Activated CD4-positive, alpha-beta T cell treated with anti-CD3 and anti-CD28 coated beads, Interleukin-2, amount 50 U/mL, for 16 hours (primary cell): ENCODE measurements around the gene FHOD3.
"Not testable (repeated sequence)": the region's sequence is repeated elsewhere in the genome, so short reads cannot be mapped to it uniquely, and the experiment has no call there.

Experiments used
- DNase-seq: peaks from one replicate; pipeline ENCODE4 v3.0.0-alpha.2; 2020

FHOD3 gene

DNA sequence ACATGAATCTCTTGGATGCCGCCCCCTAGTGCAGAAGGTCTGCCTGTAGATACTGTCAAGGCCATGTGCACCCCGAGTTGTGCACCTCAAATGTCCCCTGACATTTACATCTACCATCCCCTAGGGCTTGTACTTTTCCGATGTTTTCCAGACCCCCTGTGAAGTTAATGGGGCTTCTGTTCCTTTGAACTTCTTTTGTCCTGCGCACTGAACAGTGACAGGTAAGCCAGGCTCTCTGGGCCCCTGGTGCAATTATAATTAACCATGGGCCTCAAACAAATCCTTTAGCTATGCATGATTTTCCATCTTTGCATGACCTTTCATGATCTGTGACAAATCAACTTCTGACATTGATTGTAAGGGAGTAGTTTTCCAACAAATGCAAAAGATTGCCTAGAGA is 158.4 kb downstream of the FHOD3 start:
- no peak for DNase-seq

DNA sequence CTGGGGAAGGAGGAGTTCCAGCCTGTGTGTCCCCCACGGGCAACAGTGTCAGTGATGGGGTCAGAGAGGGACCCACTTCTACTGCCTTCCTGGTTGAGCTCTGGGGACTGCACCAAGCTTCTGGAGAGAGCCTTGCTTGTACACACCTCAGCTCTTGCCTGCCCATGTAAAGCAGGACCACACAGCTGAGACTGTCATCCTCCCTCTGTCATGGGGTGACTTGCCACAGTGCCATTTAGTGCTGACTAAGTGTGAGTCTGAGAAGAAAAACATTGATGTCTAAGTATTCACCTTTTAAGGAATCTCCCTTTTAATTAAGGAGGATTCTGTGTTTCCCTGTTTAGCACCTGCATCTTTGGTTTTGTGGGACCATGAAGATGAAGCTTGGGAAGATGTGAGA is 159.1 kb downstream of the FHOD3 start:
- no peak for DNase-seq

DNA sequence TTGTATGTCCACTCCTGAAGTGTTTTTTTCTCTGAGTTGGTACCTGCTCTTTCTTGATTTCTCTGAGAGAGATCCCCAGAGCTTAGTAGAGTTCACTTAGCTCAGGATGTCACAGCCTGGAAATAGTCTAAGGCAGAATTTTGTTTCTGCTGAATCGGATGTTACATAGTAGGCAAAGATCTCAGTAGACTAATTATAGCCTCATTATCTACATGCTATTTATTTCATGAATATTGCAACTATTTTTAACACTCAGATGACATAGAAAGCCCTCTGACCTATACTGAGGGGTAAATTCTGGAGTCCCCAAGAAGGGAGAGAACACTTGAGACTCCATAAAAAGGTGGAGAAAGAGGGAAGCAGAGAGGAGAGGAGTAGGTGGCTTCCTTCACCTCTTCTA is 160.2 kb downstream of the FHOD3 start:
- no peak for DNase-seq

DNA sequence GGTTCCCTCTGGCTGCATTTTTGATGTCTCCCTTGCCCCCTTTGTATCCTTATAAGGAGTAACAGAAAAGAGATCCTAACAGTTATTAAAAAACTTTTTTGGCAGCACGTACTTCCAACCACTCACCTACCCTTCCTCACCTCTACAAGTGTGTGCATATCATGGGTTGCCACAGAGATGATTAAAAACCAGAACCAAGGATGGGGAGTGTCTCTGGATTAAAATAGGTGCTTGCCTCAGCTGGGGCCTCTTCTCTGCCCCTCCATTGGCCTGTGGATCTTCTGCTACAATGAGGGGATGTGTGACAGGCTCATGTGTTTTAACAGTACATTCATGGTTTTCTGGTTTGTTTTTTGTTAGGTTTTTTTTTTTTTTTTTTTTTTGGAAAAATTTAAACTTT is 160.8 kb downstream of the FHOD3 start:
- no peak for DNase-seq

DNA sequence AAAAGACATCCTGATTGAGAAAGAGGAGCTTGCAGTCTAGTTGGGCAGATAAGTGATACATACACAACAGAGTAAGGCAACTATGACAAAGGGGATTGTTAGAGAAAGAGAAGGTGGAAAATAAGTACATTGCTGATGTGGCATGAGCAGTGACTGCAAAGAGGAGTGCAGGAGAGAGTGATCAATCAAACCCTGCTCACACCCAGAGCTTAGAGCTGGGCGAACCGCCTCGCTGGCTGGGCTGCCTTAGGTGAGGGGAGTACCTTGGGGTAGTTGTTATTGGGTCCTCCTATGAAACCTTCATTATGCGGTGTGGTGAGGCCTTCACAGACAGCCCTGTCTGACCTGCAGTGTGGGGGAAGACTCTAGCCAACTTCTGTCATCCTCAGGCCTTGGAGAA is 161.7 kb downstream of the FHOD3 start:
- no peak for DNase-seq

DNA sequence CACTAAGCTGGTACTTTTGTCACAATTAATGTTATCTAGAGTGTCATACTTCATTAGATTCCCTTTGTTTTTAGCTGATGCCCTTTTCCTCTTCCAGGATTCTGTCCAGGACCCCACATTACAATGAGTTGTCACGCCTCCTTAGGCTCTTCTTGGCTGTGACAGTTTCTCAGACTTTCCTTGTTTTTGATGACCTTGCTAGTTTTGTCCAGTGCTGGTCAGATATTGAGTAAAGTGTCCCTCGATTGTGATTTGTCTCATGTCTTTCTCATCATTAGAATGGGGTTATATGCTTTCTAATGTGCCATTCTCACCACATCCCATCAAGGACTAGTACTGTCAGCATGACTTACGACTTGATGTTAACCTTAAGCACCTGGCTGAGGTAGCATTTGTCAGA is 162.3 kb downstream of the FHOD3 start:
- no peak for DNase-seq

DNA sequence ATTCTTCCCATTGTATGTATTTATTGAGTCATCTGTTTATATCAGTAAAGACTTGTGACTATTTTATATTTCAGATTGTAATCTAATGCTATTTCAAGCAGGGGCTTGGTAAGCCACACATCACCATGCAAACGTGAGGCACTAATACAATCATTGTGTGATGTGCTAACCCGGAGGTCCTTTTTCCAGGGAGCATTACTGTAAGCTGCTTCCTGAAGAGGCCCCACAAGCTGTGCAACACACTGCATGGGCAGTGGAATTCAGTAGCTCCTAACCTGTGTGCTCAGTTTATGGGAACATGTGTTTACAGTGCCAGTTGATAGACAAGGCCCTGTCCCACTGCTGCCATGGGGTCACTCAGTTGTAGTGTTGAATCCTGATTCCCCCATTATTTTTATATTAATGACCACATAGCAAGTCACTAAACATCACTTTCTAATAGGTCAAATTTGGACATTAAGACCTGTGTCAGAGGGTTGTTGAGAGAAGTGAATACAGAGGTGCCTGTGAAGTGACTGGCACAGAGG is 162.9 kb downstream of the FHOD3 start:
- DNase-seq, result no peak

DNA sequence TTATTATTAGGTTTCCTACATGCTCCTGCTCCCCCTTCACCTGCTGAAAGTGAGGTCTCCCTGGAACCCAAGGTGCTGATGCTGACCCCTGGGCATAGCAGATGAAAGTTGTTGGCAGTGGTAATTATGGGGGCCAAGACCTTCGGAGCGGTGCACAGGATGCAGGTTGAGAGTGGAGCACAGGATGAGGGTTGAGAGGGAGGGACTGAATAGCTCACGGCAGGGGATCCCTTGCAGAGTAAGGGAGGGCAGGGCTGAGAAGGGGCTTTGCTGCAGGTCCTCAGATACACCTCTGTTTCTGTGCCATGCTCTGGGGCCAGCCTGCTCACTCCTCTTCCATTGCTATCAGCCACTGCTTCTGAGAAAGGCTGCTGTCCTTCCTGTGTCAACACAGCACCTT is 163.3 kb downstream of the FHOD3 start:
- DNase-seq, result no peak

DNA sequence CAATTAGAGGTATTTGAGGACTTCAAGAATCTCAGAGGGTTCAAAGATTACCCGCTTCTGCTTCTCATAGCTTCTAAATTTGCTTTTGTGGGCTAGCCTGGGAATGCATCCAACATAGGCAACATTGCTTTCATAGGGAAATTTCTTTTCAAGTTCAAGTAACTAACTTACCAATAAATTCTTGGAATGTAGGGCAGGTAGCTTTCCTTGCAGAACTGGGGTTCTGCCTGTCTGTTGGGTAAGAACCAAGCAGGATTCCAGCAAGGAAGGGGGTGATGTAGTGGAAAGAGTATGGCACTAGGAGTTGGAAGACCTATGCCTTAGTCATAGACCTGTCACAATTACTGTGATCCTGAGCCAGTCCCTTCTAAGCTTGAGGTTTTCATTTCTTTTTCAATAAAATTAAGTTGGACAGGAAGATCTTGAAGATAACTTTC is 164.1 kb downstream of the FHOD3 start:
- no peak for DNase-seq

DNA sequence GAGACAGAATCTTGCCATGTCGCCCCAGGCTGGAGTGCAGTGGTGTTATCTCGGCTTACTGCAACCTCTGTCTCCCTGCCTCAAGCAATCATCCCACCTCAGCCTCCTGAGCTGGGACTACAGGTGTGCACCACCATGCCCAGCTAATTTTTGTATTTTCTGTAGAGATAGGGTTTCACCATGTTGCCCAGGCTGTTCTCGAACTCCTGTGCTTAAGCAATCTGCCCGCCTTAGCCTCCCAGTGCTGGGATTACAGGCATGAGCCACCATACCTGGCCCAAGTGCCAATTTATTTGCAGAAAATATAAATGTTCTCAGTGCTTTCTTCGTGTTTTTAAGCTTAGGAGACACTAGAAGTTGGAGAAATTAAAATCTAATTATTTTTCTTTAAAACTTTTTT is 166.0 kb downstream of the FHOD3 start:
- not testable (repeated sequence) for DNase-seq

DNA sequence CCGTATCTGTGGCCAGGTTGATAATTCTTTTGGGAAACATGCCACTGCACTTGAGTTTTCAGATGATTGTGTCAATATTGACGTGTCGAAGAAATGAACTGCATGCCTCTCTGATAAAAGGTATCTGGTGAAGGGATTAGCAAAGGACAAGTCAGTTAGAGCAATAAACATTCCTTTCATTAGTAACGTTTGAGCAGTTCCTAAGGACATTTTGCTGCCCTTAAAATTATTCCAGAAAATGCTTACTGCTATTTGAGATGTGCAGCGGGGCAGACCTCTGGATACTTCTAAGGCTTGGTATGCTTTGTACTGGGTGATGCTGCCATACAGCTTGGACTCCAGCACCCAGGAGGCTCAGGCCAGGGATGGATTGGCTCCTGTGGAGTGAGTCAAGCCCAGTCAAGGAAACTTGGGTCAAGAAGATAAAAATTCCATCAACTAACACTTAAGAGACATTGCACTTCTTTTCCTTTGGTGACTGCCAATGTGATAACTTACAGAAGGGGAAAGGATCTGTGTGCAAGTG is 166.7 kb downstream of the FHOD3 start:
- no peak for DNase-seq

DNA sequence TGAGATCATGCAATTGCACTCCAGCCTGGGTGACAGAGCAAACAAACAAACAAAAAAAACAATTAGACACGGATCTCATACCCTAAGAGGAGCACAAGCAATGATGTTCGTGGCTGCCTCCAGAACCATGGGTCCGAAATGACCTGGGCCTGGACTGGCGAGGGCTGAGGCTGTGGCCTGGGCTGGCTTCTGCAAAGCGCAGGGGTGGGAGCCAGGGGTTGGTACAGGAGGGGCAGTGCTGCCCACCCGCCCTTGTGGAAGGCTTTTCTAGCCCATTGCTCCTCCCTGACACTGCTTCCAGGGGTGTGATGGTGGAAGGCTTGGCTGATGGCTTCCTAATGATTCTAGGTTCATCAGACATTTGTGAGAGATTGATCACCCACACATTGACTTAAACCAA is 167.8 kb downstream of the FHOD3 start:
- DNase-seq, result no peak

DNA sequence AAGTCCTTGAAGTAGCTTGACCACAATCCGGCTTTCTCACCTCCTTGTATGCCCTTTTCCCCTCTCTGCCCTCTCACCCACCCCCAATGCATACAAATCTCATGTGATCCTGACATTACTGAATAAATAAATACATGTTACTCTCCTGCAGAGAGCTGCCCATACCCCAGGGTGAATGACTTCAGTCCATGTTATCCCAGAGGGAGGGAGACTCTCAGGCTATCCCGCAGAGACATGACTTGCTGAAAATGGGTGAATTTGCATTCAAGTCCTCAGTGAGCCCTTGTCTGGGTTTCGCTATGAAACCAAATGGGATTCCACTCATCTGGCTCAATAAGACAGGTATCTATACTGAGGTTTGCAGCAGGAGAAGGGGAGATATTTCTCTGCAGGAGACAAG is 168.5 kb downstream of the FHOD3 start:
- DNase-seq, result no peak

DNA sequence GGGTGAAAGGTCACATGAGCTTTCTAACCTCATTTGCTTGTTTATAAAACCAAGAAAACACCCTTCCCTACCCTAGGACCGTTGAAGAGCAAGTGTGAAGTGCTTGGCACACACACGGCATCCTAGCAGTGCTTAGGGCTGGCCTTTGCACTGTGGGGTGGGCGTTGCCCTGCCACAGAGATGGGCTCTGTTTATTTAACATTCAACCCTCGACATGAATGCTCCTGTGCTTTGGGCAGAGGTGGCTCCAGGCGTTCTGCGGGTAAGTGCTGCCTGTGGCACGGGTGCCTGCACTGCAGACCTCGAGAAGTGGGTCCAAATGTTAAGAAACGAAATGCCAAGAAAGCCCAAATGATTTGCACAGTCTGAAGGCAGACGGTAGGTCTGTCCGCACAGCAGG is 170.1 kb downstream of the FHOD3 start:
- no peak for DNase-seq

DNA sequence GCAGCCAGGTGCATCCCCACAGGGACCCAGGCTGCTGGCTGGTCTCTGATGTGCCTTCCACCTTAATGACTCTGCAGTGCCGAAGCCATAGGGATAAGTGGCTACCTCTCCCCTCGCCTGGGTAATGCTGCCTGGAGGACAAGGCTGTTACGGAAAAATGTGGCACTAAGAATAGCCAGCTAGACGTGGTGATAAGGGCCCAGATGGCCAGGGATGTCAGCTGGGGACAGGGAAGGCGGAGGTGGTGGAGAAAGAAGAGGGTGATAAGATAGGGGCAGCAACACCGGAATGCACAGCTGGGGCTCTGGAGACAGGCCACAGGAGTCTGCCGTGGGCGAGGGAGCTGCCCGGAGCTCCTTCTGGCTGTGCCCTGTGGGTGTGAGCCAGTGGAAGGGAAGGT is 170.6 kb downstream of the FHOD3 start:
- no peak for DNase-seq

DNA sequence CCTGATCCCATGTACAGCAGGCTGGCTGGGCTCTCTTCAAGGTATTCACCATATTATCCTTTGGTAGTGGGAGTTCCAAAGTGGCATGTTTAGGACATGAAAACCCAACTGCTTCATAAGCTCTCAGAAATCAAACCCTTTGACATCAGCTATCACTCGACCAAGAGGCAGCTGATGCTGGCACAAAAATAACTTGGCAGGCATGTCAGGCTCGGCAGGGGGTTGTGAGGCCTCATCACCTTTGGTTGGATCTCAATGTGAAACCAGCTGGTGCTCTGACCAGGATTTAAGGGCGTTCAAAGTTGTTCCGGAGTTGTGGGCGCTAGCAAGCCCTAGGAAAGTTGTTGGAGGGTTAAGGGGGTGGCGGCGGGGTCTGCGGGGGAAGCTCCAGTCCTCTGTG is 171.9 kb downstream of the FHOD3 start:
- no peak for DNase-seq

DNA sequence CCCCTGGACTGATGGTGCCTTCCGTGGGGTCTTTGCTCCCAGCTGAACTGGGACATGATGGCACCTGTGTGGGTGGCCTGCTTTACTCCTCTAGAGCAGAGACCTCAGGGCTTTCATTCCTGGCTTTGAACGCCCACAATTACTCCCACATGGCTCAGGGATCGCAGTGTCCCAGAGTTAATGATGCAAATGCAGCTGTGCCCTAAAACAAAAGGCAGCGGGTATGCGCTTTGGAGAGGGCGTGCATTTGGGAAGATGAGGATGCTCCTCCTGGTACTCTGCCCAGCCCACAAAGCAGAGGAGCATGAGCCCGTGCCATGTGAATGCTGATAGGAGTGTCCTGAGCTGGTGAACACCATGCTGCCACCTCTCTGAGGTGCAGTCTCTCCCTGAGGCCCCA is 173.4 kb downstream of the FHOD3 start:
- DNase-seq, result no peak

DNA sequence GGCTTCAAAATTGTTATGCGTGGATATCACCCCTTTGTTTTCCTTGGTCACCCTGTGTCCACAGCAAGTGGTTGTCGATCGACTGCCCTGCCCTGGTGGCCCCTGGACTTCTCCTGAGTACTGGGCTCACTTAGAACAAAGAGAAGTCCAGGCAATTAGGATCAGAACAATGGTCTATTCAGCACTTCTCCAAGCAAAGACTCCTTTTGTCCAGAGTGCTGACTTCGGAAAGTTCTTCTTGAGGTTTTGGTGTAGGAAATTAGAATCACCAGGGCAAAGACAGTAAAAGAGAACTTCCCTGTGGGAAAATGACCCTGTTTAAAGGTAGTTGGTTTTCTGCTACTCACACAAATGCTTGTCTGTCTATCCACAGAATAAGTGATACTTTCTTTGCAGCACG is 173.9 kb downstream of the FHOD3 start:
- no peak for DNase-seq

DNA sequence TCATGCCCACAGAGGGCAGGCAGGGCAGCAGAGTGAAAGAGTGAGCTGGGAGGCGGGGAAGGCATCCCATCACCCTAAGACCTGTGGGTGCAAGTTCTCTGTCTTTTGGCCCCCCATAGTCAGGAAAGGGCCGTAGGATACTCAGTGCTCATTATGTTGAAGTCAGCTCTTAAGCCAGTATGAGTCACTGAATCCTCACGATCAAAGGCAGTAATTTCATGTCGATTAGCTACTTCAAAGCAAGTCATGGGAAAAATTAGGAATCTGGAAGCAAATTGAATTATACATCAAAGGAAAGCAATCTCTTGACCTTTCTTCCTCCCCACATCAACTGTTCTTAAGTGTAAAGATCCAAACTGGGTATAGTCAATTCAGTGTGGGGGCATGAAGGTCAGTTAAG is 178.9 kb downstream of the FHOD3 start:
- no peak for DNase-seq

DNA sequence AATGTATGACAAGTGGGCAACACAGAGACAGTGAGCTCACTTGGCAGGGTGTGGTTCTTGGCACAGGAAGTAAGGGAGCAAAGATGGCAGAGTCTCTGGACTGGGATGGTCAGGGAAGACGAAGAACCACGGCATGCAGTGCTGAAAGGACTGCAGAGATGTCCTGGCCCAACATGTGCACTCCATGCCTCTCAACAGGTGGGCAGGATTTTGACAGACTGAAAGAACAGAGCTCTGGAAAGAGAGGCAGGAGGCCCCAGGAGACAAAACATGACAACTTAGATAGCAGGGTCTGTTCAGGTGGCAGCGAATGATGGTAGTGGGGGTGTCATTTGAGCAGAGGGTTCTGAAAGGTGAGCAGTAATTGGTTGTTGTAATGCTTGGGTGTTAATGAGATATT is 180.3 kb downstream of the FHOD3 start:
- no peak for DNase-seq

DNA sequence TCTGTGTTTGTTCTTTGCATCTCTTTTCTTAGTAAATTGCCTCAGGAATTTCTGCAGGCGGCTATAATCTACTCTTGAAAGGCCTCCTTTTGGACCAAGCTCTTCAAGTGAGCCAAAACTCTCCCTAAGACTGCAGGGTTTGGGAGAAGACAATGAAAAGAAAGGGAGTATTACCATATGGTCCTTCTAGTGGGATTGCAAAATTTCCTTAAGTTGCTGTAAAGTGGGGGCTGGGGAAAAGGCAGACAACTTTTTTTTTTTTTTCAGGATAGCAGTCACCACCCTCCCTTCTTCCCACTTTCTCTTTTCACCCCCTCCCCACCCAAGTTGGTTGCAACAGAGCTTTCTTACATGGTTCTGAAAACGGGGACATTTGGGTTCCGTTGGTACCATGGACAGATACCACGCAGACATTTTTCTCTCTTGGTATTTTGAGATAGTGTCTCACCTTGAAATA is 183.7 kb downstream of the FHOD3 start:
- DNase-seq, result no peak

DNA sequence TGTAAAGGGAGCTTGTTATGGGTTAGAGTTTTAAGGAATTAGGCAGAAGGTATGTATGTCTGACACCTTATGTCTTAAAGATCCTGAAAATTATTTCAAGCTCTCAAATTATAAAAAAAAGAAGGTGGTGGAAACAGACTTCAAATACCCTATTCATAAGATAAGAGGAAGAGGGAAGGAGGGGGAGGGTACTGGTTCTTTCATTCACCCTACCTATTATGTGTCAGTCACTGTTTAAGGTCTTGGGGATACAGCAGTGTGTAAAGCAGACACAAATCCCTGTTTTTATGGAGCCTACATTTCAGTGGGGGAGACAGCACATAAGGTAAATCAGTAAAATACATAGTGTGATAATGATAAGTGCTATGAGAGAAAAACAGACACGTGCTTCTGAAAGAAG is 184.4 kb downstream of the FHOD3 start:
- no peak for DNase-seq

DNA sequence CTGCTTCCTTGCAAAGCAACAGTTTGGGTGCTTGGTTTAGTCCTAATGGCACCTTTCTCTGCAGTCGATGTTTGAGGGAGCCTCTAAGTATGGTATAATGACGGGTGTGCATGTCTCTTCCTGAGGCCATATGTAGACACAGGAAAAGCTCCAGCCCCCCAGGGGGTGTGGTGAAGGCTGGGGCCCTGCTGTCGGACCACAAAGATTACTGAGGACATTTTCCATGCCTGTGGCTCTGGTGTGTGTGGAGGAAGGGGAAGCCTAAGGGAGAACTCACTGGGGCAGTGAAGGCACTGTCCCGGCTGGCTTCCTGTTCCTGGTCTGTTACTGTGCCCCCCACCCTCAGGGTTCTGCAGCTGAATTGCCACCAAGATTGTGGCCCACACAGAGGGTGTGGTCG is 187.1 kb downstream of the FHOD3 start:
- DNase-seq, result no peak

DNA sequence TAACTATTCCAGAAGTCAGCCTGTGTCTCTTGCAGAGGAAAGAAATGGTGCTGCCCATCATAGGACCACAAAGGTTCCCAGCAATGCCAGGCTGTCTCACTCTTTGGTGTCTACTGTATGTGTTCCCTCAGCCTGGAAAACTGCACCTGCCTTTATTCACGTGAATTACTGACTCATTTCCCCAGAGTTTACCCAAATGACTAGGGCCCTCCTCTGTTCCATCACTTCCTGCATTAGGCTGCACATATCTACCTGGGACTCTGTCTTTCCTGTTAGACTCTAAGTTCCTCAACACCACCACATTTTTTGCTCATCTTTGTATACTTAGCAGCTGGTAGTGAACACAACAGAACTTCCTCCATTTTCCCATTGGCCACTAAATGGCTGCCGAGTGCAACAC is 188.3 kb downstream of the FHOD3 start:
- DNase-seq, result no peak

DNA sequence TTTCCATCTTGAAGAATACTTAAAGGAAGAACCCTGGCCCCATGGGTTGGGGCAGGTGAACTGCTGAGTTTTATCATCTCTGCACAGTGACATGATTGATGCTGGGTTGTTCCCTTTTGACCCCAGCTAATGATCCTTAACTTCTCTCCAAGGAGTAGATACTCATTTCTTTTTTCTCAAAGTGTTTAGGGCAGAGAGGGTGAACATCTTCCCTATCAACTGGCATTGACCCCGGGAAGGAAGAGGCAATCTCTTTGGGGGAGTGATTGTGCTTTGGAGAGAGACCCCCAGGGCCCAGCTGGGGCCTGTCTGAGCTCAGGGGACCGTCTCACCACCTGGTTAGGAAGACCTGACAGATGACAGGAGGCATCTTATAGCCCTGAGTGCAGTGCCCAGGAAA is 190.6 kb downstream of the FHOD3 start:
- no peak for DNase-seq

DNA sequence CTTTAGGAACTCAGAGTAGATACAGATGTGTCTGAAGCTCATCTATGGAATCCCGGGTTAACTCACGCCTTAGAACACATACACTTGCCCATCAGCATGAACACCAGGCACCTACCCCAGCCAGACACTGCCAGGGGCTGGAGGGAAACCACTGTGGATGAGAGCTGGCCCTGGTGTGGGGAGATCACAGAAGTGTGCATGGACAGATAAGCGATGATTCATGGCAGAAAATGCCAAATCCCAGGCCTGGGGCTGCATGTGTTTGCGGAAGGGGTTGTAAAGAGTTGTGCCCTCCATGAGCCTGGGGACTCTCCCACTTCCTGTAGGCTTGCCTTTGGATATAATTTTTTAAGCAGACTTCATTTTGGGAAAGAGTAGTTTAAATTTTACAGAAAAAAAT is 193.4 kb downstream of the FHOD3 start:
- DNase-seq, result no peak
